NOMO-1 (cell line): ENCODE data around the gene PSMD9.
"Not testable (repeated sequence)": the region's sequence is repeated elsewhere in the genome, so short reads cannot be mapped to it uniquely, and the experiment has no call there.

ENCODE experiments used
- DNase-seq, 2 experiments: peaks; one replicate each; lab custom pipeline; 2025; ENCODE audit not compliant: unreplicated experiment in 2 of 2; lab: John Stamatoyannopoulos, UW

Gene PSMD9

DNA sequence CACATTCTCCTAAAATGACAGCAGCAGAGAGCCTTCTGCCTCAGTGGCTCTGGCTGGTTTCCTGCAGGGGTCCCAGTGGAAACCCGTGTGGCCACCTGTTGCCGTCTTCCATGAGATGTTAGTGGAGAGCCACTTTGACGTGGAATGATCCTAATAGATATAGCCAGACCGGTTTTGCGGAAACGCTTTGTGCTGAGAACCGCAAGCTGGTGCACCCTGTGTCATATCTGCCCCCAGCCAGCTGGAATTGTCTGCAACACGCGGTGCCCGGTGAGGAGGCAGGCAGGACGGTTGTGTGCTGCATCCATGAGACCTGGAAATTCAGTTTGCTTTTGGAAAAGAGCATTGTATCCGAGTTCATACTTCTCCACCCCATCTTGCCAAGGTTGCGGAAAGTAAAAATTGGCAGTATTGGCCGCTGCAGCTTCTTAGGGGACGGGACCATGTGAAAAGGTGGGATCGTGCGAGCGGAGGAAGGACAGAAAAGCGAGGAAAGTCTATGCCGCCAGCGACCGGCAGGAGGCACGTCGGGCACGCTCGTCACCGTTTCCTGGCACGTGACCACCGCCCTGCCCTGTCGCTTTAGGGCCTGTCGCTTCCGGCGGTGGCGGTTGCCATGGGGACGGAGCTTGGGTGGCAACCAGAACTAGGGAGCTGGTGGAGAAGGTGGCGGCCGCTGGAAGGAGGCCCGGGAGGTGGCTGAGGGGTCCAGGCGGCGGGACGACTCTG is 29.5 kb downstream of the PSMD9 start, which contains the start of gene CFAP251:
CFAP251 (plus strand) TSS at position 643 of the 729 bp plus-strand sequence. CDS start 2,714 bp downstream, outside the sequence.
- DNase-seq, result peak; percentile 89 to 93

GRCh38 chr12:121918679-121919038 is 30.1 kb downstream of the PSMD9 start:
- DNase-seq, result no peak

GRCh38 chr12:121921066-121921465 is 32.5 kb downstream of the PSMD9 start:
- peak in 1 of 2 experiments; percentile 22 for DNase-seq

- no peak for DNase-seq
Observed at GRCh38 chr12:121925358-121925695, 36.7 kb downstream of the PSMD9 start.

DNA sequence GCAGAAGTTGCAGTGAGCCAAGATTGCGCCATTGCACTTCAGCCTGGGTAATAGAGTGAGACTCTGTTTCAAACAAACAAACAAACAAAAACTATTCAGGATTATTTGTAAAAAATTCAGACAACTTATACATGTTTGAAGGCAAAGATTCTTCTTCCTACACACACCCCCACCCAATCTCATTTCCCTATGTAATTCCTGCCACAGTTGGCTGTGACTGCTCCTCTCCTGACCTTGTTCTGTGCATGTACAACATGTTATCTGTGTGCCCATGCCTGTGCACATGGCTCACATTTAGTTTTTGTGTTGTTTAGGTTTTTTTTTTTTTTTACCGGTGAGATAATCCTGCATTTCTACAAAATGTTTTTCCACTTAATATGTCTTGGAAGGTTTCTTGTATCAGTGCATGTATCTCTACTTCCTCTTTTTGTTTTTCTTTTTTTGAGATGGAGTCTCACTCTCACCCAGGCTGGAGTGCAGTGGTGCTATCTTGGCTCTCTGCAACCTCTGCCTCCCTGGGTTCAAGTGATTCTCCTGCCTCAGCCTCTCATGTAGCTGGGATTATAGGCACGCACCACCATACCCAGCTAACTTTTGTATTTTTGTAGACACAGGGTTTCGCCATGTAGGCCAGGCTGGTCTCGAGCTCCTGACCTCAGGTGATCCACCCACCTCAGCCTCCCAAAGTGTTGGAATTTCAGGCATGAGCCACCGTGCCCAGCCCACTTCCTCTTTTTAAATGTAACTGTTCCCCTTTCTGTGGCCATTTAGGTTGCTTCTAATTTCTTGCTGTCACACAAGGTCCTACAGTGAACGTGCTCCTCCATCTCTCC is 38.5 kb downstream of the PSMD9 start:
- peak; percentile 72 to 78 for DNase-seq

DNA sequence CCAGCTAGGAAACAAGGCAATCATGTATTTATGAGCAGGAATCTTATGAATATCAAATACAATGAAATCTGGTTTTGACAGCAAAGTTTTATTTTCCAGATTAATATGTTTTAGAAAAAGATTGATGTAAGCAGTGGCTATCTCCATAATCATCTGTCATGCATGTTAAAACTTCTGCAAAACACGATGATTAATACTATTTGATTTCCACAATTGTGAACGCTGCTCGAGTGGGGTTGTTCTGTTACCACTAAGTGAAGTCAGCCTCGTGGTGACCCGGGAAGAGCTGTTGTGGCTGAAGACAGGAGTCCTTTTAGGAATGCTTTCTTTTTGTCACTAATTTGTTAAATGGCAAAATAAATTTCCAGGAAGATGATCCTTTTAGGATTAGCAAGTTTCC is 39.2 kb downstream of the PSMD9 start:
- DNase-seq, result no peak

GRCh38 chr12:121929545-121929944 is 41.0 kb downstream of the PSMD9 start:
- DNase-seq, result not testable (repeated sequence)

GRCh38 chr12:121930862-121931261 is 42.3 kb downstream of the PSMD9 start:
- DNase-seq, result peak in 1 of 2 experiments; percentile 7

GRCh38 chr12:121932176-121932536 is 43.6 kb downstream of the PSMD9 start:
- DNase-seq, result no peak

GRCh38 chr12:121932914-121933521 is 44.4 kb downstream of the PSMD9 start:
- DNase-seq, result no peak

DNA sequence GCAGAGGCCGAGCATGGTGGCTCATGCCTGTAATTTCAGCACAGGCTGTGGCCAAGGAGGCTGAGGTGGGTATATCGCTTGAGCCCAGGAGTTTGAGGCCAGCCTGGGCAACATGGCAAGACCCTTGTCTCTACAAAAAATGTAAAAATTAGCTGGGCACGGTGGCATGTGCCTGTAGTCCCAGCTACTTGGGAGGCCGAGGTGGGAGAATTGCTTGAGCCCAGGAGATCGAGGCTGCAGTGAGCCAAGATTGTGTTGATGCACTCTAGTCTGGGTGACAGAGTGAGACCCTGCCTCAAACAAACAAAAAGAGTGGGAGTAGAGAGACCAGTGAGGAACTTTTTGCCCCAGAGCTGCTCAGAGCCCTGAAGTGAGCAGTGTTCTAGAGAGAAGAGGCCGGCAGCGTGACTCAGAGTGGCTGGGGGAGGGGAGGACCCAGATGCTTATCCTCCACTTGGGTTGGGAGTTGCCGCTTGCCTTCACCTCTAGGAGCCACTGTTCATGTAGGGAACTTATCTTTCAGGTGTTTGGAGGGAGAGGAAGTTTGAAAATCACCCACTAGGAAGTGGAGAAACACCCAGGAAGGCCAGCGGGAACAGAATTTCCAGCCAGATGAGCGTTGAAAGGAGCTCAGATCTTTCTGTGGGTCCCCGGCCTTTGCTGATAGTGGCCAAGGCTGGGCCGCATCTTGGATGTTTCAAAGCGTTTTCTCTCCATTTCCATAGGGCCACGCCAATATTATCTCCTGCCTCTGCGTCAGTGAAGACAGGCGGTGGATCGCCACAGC is 45.1 kb downstream of the PSMD9 start:
- DNase-seq, result no peak

DNA sequence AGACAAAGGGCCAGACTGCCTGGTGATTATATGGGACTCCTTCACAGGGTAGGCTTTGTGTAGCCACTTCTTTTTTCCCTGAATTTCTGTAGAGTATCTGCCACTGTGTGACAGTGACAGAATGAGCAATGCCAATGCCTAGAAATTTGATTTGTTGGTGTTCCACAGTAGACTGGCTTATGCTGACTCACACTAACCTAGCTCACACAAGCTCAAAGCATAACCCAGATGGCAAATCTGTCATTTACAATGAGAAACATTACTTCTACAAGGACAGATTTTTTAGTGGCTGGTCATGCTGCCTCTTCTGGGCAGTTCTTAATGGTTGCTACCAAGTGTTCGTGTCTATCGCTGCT is 45.7 kb downstream of the PSMD9 start:
- DNase-seq, result no peak

GRCh38 chr12:121937654-121938053 is 49.1 kb downstream of the PSMD9 start:
- no peak for DNase-seq

- DNase-seq, result peak; percentile 32 to 39
Observed at GRCh38 chr12:121939186-121939585, 50.6 kb downstream of the PSMD9 start.

GRCh38 chr12:121939992-121940766 is 51.6 kb downstream of the PSMD9 start:
- DNase-seq, result no peak

DNA sequence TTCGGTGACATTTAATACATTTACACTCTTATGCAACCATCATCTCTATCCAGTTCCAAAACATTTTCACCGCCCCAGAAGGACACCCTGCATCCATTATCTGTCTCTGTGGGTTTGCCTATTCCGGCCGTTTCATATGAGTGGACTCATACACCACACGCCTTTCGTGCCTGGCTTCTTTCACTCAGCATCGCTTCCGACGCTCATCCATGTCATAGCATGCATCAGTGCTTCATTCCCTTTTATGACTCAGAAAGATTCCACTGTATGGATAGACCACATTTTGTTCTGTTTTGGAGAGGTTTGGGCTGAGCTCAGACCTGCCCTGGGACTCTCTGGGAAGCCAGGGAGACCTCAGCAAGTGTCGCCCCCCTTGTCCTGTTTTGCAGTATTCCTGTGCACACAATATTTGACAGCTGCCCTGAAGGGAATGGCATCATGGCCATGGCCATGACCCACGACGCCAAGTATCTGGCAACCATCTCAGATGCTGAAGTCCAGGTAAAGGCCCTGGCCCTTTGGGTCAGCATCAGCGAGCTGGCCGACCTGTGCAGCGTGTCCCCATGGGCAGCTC is 53.6 kb downstream of the PSMD9 start:
- no peak for DNase-seq

- no peak for DNase-seq
Observed at GRCh38 chr12:121943926-121944325, 55.3 kb downstream of the PSMD9 start.

DNA sequence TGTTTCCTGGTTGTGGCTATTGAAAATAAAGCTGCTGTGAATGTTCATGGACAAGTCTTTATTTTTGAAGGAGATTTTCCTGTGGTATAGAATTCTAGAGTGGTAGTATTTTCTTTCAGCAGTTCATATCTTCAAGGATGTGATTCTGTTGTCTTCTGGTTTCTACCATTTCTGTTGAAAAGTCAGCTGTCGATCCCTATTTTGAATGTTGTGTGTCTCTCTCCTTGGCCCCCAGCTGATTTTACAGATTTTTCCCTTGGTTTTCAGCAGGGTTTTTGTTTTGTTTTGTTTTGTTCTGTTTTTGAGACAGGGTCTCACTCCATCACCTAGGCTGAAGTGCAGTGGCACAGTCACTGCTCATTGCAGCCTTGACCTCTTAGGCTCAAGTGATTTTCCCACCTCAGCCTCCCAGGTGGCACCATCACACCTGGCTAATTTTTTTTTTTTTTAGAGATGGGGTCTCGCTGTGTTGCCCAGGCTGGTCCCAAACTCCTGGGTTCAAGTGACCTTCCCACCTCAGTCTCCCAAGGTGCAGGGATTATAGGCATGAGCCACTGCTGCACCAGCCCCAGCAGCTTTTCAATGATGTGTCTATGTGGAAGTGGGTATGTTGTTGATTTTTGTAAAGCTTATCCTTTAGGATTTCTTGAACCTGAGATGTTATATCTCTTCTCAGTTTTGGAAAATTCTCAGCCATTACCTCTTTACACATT is 57.9 kb downstream of the PSMD9 start:
- DNase-seq, result no peak

GRCh38 chr12:121947981-121948380 is 59.4 kb downstream of the PSMD9 start:
- DNase-seq, result no peak
